Fibroblast of skin of left quadriceps (primary cell): ENCODE results near the gene LHPP.
"Not testable (repeated sequence)": the region's sequence is repeated elsewhere in the genome, so short reads cannot be mapped to it uniquely, and the experiment has no call there.

Experiments
- DNase-seq, 2 experiments: peaks; one replicate each; pipeline ENCODE4 v3.0.0-alpha.2; 2013; ENCODE audit warnings: low read depth in 2 of 2

Gene LHPP, protein sequence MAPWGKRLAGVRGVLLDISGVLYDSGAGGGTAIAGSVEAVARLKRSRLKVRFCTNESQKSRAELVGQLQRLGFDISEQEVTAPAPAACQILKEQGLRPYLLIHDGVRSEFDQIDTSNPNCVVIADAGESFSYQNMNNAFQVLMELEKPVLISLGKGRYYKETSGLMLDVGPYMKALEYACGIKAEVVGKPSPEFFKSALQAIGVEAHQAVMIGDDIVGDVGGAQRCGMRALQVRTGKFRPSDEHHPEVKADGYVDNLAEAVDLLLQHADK

DNA sequence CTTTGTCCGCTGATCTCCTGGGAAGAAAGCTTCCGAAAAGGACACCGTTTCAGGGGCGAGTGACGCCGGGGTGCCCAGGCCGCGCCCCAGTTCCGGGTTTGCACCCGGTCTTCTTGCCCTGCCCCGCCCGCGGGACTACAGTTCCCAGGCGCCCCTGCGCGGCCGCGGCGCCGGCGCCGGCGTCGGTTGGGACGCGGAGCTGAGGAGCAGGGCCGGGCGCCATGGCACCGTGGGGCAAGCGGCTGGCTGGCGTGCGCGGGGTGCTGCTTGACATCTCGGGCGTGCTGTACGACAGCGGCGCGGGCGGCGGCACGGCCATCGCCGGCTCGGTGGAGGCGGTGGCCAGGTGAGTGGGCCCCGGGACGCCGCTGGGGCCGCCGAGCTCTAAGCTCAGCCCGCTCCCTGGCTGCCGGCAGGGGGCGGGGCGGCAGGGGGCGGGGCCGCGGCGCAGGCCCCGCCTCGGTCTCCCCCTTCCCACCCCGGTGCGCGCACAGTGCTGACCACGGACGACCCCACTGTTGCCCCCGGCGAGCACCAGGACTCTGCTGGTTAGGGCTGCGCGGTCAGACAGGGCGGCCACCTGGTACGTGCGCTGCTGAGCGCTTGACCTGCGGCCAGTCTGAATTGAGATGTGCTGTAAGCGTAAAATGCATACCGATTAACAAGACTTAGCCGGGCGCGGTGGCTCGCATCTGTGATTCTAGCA, at the start of gene LHPP:
Gene LHPP, plus strand, starts transcription at position 182 of the 706 bp plus-strand sequence. Its CDS starts 40 bp downstream, at position 222.
- peak; percentile 36 to 48 for DNase-seq

DNA sequence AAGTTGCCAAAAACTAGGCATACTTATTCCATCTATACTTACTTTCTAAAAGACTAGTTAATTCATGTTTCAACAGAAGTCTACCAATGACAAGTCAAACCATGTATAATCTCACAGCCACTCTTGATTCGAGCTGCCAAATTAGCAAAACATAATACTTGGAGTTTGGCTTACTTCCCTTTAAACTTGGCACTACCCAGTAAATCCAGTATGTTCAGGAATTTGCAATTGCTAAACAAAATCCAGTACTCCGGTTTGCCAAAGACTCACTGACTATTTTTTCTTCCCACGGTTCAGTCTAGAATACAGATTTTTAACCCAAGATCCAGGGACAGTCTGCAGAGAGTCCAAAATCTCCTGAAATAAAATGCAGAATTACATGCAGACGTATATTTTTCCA, 47.5 kb upstream of the LHPP start:
- DNase-seq: no peak

DNA sequence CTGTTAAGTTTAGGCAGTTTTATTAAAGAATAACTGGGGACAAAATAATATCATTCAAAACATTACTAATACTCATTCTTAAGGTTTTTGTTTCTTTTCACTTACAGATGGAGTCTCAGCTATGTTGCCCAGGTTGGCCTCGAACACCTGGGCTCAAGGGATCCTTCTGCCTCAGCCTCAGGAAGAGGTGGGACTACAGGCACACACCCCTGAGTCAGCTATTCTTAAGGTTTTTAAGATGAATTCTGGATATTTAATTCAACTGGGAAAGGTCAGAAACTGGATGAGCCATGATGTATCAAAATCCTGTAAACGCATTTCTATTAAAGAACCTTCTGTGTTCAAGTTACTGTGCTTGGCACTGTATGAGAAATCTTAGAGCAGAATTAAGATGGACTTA, 46.4 kb upstream of the LHPP start:
- no peak for DNase-seq

DNA sequence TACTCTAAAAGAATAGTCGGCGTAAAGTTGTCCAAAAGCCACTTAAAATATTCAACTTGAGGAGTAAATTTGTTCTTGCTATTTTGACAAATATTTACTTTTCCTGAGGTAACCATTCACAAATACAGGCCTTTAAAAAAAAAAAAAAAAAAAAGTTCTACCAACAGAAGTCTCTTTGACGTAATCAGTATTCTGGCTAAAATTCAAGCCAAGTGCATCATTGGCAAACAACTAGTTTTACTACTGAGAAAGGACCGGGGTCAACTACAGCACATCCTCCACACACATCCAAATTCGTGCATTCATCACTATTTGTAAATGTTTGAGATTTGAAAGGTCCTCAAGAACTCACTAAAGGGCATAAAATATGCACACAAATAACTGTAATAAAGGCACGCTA, 44.9 kb upstream of the LHPP start:
- no peak for DNase-seq

DNA sequence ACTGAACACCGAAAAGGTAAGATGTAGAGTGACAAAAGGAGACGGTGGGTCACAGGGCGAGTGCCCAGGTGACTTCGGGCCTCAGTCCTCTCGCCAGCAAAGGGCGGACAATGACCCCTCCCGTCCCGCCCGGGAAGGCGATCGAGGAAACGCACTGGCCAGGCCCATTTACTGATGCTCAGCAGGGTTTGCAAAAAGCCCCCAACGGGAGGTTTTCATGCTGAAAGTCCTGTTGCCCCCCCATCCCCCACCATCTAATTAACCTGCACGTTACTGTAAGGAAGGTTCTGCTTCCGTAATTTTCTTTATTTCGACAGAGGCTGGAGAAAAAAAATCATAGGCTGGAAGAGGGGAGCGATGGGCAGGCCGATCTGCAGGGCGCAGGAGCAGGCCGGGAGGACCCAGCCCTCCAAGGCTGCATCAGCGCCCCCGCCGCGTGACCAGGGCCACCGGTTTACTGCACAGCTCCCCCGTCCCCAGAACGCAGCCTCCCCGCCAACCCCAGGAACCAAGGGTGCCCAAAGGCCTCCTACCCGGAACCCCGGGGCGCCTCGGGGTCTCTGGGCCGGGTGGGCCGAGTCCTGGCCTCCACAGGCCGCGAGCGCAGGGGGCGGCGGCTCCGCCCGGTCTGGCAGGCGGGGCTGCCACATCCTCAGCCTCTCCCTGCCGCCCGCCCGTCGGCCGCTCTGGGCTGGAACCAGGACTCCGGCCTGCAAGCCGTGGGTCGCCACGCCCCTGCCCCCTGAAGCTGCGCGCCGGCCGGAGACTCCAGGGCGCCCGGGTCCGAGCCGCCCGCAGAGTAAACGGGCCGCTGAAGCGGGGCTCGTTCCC, 43.5 kb upstream of the LHPP start:
- peak in 1 of 2 experiments; percentile 11 for DNase-seq

DNA sequence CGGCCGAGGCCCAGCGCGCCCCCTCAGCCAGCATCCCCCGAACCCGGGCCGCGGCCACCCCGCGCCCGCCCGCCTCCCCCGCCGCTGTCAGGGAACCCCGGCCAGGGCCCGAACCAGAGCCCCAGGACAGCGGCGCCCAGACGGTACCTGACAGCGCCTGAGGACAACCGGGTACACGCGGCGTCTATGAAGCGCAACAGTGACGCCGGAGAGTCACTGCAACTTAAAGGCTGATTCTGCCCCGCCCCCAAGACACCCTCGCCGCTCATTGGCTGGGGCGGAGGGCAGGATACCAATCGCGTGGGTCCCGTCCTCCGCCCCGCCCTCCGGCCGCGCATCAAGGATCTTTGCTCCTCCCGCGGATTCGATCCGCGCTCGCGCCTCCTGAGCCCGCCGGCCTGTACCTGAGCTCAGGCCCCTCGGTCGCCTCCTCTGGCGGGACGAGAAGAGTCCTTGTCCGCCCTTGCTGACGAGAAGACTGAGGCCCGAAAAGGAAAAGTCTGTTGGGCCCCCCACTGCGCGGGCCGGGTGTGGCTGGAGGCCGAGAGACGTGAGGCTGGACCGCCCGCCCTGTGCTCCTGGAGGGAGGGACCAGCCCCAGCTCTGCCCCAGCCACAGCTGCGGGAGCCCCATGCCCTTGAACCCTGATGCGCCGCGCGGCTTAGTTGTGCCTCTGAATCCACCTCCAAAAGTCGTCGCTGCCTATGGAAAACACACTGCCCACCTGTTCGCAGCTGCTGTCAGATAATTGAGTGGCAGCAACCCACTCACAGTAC, 42.7 kb upstream of the LHPP start, which contains the start of gene OAT:
Gene OAT, minus strand, starts transcription at position 198 of the 776 bp plus-strand sequence. CDS start 6,752 bp downstream, outside the sequence.
- peak; percentile 90 to 91 for DNase-seq

DNA sequence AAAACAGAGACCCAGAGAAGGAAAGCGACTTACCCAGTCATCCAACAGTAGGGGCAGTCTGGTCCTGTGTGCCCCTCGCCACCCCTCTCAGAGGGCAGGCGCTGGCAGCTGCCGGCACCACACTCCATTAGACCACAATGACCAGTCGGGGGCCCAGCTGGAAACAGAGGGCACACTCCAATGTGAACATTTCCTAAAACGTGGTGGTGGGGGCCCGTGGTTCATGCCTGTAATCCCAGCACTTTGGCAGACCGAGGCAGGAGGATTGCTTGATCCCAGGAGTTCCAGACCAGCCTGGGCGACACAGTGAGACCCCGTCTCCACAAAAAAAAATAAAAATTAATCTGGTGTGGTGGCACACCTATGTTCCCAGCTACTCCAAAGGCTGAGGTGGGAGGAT, 42.0 kb upstream of the LHPP start:
- DNase-seq: no peak

DNA sequence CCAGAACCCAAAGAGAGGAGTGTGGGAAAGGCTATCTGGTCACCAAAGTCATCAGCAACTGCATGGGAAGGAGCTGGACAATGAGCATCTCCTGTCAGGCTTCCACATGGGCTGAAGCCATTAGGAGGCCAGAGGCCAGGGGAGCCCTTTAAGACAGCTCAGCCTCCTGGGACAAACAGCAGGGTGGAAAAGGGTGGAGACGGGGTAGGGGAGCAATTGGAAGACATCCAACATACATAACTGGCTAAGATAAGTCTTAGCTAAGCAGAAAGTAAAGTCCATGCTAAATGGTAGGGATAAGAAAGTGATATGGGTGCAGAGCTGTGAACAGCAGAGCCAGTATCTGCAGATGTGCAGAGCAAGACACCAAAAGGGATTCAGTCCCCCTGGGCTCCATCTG, 41.4 kb upstream of the LHPP start:
- no peak for DNase-seq

DNA sequence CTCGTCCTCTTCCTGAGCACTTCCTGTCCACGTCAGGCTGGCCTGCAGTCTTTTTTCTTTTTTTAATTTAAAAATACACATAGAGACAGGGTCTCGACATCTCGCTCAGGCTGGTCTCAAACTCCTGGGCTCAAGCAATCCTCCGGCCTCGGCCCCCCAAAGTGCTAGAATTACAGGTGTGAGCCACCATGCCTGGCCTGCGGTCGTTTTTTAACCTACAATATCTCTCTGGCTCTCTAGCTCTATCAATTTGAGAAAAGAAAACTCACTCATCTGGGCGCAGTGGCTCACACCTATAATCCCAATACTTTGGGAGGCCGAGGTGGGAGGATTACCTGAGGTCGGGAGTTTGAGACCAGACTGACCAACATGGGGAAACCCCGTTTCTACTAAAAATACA, 38.9 kb upstream of the LHPP start:
- DNase-seq: no peak

DNA sequence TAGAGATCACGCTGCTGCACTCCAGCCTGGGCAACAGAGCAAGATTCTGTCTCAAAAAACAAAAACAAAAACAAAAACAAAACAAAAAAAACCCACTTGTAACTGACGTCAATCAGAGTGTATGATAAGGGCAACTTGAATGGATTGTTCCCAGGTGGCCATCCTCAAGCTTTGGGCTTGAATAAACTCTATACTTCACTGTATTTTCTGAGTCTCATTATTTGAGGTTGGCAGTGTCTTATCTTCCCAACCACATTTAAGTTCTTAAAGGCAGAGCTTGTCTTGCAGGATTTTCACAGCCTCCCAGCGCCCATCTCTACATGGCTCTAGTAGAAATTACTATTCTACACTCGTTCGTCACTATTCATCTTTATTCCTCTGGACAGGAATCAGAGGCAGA, 37.8 kb upstream of the LHPP start:
- DNase-seq: no peak

DNA sequence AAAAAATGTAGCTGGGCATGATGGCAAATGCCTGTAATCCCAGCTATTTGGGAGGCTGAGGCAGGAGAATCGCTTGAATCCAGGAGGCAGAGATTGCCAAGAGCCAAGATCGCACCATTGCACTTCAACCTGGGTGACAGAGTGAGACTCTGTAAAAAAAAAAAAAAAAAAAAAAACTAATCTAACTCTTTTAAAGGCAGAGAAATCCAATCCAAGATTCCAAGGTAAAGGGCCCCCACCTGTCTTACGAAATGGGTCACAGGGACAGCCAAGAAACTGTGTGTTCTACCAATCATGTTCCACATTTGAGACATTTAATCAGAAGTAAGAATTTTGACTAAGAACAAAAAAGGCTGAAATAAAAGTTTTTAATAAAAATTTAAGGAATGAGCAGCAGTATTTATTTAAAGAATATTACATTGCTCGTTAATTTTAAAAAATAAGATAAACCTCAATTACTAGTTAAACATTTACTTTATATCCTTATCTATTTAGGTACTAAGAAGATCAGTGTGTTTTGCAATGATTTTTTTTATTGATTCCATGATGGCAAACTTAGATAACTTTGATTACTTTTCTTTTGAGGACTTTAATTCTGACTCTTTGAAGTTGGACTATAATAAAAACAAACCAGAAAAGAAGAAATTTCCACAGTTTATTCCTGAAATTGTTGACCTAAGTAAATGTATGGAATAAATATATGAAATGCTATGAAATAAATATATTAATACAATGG, 36.2 kb upstream of the LHPP start:
- DNase-seq: no peak

DNA sequence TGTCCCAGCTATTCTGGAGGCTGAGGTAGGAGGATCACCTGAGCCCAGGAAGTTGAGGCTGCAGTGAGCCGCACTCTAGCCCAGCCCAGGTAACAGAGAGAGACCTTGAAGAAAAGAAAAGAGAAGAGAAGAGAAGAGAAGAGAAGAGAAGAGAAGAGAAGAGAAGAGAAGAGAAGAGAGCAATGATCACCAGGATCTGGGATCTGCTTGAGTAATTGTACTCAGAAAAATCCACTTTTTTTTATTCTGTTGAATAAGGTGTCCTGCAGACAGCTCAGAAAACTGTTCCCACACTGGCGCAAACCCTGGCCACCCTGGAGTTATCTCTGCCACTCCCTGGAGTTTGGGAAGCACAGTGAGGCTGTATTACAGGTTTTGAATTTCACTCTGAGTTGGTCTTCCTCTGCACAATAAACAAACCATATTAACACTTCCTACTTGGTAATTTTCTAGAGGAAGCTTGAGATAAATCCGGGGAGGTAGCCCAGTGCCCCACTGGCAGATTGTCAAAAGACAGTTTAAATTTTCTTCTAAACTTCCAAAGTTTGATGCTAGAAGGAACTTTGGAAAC, 33.3 kb upstream of the LHPP start:
- no peak for DNase-seq

DNA sequence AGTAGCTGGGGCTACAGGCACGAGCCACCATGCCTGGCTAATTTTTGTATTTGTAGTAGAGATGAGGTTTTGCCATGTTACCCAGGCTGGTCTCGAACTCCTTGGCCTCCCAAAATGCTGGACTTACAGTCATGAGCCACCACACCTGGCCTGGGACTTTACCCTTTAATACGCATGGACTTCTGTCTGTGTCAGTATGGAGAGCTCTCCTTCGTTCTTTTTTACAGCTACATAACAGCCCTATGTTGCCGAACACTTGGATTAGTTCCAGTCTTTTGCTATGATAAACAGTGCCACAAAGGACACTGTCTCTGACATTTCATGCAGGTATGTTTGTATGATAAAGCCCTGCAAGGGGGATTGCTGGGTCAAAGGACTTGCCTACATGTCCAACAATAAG, 32.0 kb upstream of the LHPP start:
- DNase-seq: no peak

DNA sequence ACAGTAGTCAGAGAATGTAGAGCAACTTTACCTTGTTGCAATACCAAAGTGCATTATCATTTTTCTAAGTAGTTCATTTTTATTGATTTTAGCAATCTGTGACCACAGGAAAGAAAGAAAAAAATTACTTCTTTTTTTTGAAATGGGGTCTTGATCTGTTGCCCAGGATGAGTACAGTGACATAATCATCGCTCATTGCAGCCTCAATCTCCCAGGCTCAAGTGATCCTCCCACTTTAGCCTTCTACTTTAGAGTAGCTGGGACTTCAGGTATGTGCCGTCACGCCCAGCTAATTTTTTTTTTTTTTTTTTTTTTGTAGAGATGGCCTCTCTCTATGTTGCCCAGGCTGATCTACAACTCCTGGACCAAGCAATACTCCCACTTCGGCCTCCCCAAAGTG, 31.5 kb upstream of the LHPP start:
- DNase-seq: no peak

DNA sequence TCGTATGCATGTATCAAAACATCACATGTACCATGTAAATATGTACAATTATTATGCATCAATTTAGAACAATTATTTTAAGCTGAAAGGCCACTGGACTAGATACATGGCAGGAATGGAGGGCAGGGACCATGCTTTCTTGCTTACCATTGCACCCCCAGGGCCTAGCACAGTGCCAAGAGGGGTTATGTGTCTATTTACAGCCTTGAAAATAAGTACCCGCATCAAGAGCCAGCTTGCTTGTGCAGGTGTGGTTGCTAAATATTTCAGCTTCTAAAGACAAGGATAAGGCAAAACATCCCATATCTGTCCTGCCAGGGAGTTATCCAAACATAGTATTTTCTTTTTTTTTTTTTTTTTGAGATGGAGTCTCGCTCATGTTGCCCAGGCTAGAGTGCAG, 28.2 kb upstream of the LHPP start:
- DNase-seq: no peak

DNA sequence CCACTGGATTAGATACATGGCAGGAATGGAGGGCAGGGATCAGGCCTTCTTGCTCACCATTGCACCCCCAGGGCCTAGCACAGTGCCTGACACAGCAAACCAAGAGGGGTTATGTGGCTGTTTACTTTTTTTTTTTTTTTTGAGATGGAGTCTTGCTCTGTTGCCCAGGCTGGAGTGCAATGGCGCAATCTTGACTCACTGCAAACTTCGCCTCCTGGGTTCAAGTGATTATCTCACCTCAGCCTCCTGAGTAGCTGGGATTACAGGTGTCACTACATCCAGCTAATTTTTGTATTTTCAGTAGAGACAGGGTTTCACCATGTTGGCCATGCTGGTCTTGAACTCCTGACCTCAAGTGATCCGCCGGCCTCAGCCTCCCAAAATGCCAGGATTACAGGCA, 25.9 kb upstream of the LHPP start:
- DNase-seq: not testable (repeated sequence)

DNA sequence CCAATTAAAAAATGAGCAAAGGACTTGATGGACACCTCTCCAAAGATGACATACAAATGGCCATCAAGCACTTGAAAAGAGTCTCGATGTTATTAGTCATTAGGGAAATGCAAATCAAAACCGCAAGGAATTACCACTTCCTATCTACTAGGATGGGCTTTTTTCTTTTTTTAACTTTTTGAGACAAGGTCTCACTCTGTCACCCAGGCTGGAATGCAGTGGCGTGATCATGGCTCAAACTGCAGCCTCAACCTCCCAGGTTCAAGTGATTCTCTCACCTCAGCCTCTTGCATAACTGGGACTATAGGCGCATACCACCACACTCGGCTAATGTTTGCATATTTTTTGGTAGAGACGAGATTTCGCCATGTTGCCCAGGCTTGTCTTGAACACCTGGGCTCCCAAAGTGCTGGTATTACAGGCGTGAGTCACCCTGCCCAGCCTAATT, 25.4 kb upstream of the LHPP start:
- no peak for DNase-seq

DNA sequence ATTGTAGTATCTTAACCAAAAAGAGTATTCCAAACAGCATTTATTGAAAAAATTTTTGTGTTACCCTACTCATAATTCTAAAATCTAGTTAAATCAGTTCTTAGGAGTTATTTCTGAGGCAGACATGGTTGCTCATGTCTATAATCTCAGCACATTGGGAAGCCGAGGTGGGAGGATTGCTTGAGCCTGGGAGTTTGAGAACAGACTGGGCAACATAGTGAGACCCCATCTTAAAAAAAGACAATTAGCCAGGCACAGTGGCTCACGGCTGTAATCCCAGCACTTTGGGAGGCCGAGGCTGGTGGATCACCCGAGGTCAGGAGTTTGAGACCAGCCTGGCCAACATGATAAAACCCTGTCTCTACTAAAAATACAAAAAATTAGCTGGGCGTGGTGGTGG, 19.9 kb upstream of the LHPP start:
- not testable (repeated sequence) for DNase-seq

DNA sequence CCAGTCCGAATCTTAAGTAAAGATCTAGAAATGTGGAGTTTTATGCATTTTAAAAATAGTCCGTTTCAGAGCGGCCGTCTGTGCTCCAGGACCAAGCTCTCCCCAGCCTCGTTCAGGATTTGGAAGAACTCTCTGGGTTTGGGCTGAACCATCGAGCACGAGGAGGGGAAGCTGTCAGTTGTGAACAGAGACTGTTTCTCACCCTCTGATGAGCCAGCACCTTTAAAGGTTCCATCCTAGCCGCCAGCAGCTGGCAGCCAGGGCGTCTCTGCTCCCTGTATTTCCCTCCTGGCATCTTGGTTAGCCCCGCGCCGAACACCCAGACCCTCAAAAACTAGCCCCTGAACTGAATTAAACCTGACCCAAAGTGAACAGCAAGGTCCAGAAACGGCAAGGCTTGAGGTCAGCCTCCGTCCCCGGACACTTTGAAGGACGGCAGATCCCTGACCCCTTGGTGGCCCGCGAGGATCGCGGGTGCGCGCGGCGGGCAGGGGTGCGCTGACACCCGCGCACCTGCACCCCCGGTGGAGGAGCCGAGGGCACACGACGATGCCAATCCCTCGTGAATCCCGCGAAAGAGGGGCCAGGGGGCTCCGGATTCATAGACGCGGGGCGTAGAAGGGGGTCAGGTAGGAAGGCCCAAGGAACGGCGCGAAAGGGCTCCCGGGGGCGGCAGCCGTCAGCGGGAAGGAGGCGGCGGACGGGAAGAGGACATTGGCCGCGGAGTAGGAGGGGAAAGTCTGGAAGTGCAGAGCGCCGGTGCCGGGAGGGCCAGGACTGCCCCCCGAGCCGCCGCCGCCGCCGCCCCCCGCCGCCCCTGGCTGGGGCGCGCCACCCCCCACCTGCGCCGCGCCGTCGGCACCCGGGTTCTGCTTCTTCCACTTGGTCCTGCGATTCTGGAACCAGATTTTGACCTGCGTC, 14.5 kb upstream of the LHPP start:
- DNase-seq: no peak
